Cardiac fibroblast (primary cell): ENCODE results near the gene TNS1.

Experiments
- DNase-seq, 2 donors: peaks; one replicate each; pipeline versions ENCODE4 v3.0.0 to v3.0.0-alpha.2; 2010; ENCODE audit warnings: low read depth in 2 of 2
- H3K4me3 ChIP-seq, 2 donors: replicated peaks in 1 of 2; 1 replicate in 1 of 2; 2 replicates in 1 of 2; pipeline ENCODE4 v1.5.1; 2011; ENCODE audit warnings: low read depth in 2 of 2, low read length in 2 of 2, mild to moderate bottlenecking in 2 of 2, moderate library complexity in 1 of 2
- CTCF ChIP-seq: IDR thresholded peaks from one replicate; pipeline ENCODE4 v1.5.1; 2011; ENCODE audit warnings: low read depth, mild to moderate bottlenecking, low read length, inconsistent platforms

TNS1 gene

GRCh38 chr2:218024871-218025270, 22.1 kb upstream of the TNS1 start:
- no peak for TF ChIP-seq CTCF
- H3K4me3 ChIP-seq: no peak overlapping the region
- no peak for DNase-seq

GRCh38 chr2:218024336-218024735, 21.5 kb upstream of the TNS1 start:
- H3K4me3 ChIP-seq: no peak overlapping the region
- TF ChIP-seq CTCF: no peak
- DNase-seq: no peak

DNA sequence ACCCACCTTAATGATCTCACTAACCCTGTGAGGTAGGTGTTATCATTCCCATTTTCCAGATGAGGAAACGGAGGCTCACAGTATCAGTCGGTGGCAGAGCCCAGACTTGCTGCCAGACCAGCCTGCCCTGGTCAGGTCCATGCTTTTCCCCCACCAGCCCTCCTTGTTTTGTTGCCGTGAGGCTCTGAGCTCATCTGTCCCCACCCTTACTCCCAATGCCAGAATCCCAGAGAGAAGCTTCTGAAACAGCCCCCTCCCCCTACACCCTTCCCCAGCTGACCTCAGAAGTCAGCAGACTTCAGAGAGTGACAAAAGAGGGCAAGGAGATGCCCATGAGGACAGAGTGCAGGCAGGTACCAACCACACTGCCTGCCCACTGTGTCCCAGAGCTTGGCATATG, 20.8 kb upstream of the TNS1 start:
- no peak overlapping the region for H3K4me3 ChIP-seq
- DNase-seq: no peak
- no peak for TF ChIP-seq CTCF

DNA sequence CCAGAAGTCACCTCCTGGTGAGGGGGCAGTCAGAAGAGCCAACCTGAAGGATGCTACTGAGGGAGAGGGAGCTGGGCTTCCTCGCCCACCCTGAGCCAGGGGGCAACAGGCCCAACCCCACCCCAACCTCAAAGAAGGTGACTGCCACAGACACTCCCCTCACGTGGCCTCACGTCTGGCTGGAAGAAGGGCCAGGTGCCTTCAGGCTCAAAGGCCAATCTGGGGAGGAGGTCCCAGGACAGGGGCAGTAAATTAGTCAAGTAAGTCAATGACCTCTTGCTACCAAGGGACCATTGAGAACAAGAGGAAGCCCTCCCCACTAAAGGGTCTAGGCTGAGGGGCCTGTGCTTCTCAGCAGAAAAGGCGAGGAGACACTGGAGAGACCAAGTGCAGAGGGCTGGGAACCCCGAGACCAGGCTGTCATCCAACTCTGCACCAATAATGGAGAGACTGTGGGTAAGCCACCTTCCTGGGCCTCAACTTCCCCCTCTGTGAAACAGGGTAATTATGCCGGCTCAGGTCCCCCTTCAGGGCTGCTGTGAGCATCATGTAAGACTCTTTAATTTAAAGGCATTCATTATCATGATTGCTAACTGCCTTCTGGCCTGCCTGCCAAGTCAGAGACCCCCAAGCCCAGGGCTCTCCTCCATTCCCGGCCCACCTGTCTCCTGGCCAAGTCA, 20.2 kb upstream of the TNS1 start:
- no peak for TF ChIP-seq CTCF

DNA sequence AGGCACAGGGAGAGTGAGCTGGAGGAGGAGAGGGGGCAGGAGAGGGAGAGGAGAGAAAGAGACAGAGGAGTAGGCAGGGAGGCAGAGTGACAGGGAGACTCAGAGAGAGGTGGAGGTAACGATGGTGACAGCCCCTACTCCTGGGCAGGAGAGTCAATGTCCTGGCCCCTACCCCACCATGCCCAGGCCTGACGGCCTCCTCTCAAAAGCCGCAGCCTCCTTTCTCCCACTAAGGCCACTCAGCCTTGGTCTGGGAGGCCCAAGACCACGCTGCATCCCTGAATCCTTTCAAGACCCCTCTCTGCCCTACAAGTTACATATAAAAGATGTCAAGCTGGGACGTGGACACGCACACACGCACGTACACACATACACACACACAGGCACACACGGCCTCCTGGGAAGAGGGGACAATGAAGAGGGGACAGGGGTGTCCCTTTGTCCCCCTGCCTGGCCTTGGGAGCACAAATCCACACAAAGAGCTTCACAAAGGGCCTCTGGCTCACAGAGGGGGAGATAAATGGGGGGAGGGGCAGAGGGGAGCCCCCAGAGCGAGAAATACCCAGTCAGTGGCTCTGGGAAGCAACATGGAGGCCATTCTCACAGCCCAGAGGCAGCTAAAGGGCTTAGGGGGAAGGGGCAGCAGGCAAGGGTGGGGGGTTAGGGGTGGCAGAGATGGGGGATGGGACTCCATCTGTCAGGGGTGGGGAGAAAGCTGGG, 19.5 kb upstream of the TNS1 start:
- no peak overlapping the region for H3K4me3 ChIP-seq
- no peak for DNase-seq
- no peak for TF ChIP-seq CTCF

More for the DNA sequence above, 20.2 kb upstream of the TNS1 start:
- no peak for DNase-seq
- H3K4me3 ChIP-seq: no peak overlapping the region

DNA sequence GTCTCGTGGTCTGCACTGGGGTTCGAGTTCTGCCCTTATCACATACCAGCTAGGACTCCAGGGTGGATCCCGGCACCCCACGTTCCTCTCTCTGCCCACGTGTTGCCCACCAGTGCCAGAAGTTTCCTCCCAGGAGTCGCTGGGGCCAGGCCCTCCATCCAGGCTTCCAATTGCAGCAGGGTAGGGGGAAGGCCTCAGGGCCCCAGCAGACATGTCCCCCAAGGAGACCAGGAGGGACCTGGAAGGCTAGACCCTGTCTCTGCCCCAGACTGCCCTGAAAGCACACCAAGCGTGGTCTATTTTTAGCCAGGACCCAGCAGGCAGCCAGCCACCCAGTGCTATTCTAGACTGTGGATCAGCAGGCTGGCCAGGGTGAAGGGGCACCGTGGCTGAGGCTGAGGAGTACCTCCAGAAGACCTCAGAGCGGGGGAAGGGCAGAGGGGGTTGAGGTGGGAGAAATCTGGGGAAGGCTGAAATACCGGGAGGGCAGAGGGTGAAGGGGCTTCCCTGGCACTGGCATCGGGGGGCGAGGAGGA, 18.8 kb upstream of the TNS1 start:
- DNase-seq: no peak
- H3K4me3 ChIP-seq: no peak overlapping the region
- no peak for TF ChIP-seq CTCF
